GM06990 (cell line): ENCODE data around the gene DOCK9.

Source experiments
- DNase-seq: peaks from one replicate; pipeline ENCODE4 v3.0.0-alpha.2; 2011; ENCODE audit not compliant: insufficient read length; ENCODE audit errors: extremely low read depth
- H3K27me3 ChIP-seq: replicated peaks from 2 replicates; pipeline ENCODE4 v1.6.0; 2011; ENCODE audit warnings: low read length; ENCODE audit not compliant: control insufficient read depth, insufficient read depth
- H3K36me3 ChIP-seq: 2 replicates; pipeline ENCODE4 v1.5.1; 2011; ENCODE audit warnings: low read length; ENCODE audit not compliant: control insufficient read depth, insufficient read depth
- H3K4me3 ChIP-seq: replicated peaks from 2 replicates; pipeline ENCODE4 v1.5.1; 2011; ENCODE audit warnings: low read depth, mild to moderate bottlenecking, control low read depth, low read length
- TF ChIP-seq, protein P1 (sequence below): IDR thresholded peaks from 2 replicates; pipeline ENCODE4 v1.5.1; 2011; ENCODE audit warnings: low read length, control low read depth, mild to moderate bottlenecking, inconsistent platforms; ENCODE audit not compliant: insufficient read depth, poor library complexity, severe bottlenecking

The DOCK9 gene

DNA sequence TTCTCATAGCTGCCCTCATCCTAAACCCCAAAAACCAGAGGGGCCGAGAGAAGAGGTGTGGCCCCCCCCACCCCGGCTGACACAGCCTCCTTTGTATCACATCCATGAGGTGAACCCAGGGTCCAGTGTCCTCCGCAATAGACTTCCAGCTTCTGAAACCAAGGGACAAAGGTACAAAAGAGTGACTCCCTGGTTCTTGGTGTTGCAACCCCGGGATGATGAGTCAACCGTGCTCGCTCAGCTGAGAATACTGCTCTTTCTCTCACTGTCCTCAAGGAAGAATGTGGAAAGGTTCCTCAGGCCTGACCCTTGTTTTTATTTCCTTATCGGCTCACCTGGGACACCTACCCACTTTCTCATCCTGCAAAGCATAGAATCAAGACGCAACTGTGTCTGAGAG lies 230.9 kb downstream of the DOCK9 start:
- no peak for DNase-seq
- H3K4me3 ChIP-seq = no peak overlapping the region
- TF ChIP-seq, protein P1, sequence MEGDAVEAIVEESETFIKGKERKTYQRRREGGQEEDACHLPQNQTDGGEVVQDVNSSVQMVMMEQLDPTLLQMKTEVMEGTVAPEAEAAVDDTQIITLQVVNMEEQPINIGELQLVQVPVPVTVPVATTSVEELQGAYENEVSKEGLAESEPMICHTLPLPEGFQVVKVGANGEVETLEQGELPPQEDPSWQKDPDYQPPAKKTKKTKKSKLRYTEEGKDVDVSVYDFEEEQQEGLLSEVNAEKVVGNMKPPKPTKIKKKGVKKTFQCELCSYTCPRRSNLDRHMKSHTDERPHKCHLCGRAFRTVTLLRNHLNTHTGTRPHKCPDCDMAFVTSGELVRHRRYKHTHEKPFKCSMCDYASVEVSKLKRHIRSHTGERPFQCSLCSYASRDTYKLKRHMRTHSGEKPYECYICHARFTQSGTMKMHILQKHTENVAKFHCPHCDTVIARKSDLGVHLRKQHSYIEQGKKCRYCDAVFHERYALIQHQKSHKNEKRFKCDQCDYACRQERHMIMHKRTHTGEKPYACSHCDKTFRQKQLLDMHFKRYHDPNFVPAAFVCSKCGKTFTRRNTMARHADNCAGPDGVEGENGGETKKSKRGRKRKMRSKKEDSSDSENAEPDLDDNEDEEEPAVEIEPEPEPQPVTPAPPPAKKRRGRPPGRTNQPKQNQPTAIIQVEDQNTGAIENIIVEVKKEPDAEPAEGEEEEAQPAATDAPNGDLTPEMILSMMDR = no peak
- H3K27me3 ChIP-seq = no peaks in the 10 kb centered on the region
- H3K36me3 ChIP-seq = no peaks in the 10 kb centered on the region
